GM18502 (cell line): ENCODE data around the gene ENTPD5.
"Not testable (repeated sequence)": the region's sequence is repeated elsewhere in the genome, so short reads cannot be mapped to it uniquely, and the experiment has no call there.

Experiments
- ATAC-seq: cut with Tn5 transposase; IDR thresholded peaks from one replicate; pipeline ENCODE4 v1.9.1; 2021; ENCODE audit warnings: mild to moderate bottlenecking; ENCODE audit not compliant: unreplicated experiment, poor library complexity

Gene ENTPD5

GRCh38 chr14:73945159-73945670, 73.9 kb downstream of the ENTPD5 start:
- ATAC-seq: no peak

DNA sequence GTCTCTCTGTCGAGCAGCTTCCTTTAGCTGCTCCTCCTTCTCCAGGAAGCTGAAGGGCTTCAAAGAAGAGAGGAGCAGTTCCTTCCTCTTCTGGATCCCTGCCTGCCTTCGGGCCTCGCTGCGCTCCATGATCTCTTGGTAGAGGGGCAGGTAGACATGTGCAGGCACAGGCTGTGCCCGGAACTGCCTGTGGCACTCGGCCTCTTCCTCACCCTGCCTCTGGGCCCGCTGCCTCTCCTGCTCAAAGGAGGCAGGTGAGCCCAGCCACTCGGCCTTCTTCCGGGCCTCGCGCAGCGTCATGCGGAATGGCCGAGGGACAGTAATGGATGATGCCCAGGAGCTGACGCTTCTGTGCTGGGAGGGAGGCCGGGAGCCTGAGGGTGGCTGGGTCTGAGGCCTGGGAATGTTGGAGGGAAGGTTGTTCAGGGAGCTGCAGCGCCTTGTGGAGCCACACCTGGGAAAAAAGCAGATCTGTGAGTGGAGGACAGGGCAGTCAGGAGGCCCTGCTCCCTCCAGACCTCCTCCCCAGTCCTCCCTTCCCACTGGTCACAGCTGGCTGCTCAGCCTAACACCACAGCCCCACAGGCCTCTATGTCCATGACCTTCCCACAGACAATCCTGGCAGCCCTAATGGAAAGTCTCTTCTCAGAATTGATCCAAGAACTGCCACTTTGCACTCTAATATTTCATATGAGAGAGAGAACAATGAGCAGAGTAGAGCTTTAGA, 74.5 kb downstream of the ENTPD5 start:
- no peak for ATAC-seq

GRCh38 chr14:73943083-73943482, 76.0 kb downstream of the ENTPD5 start:
- ATAC-seq: no peak

DNA sequence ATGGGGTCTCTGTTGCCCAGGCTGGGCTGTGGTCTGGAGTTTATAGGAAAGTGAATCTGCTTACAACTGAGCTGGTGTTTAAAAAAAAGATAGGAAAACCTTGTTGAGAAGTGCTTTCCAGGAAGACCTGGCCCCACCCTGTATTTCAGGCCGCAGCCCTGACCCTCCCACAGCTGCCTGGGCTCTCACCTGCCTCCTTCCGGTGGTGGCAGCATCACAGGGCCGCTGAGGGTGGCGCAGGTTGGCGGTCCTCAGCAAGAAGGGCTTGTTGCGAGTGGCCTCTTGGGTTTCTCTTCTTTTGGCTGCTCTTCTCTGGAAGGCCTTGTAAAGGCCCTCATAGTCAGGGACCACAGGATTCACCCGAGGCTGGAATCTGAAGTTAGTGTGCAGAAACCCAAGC, 76.9 kb downstream of the ENTPD5 start:
- no peak for ATAC-seq

- no peak for ATAC-seq
Observed at GRCh38 chr14:73937012-73937411, 82.1 kb downstream of the ENTPD5 start.

- no peak for ATAC-seq
Observed at GRCh38 chr14:73936548-73936947, 82.5 kb downstream of the ENTPD5 start.

GRCh38 chr14:73935666-73936065, 83.4 kb downstream of the ENTPD5 start:
- no peak for ATAC-seq

GRCh38 chr14:73924337-73924736, 94.8 kb downstream of the ENTPD5 start:
- ATAC-seq: no peak

DNA sequence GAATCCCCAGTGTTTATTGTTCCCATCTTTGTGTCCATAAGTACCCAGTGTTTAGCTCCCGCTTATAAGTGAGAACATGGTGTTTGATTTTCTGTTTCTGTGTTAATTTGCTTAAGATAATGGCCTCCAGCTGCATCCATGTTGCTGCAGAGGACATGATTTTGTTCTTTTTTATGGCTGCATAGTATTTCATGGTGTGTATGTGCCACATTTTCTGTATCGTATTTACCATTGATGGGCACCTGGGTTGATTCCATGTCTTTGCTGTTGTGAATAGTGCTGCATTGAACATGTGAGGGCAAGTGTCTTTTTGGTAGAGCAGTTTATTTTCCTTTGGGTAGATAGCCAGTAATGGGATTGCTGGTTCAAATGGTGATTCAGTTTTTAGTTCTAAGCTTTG, 99.6 kb downstream of the ENTPD5 start:
- not testable (repeated sequence) for ATAC-seq

DNA sequence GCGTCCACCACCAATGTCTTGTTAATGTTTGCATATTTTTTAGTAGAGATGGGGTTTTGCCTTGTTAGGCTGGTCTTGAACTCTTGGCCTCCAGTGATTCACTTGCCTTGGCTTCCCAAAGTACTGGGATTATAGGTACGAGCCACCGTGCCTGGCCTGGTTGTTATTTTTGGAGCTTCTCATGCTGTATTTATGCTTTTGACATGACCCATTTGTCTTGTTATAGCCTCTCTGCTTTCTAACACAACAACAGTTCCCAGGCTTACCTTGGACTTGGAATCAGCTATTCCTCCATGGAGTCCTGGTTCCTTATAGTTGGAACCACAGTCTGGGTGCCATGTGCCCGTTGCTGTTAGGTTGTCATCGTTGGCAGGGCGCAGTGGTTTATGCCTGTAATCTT, 102.8 kb downstream of the ENTPD5 start:
- ATAC-seq: no peak

DNA sequence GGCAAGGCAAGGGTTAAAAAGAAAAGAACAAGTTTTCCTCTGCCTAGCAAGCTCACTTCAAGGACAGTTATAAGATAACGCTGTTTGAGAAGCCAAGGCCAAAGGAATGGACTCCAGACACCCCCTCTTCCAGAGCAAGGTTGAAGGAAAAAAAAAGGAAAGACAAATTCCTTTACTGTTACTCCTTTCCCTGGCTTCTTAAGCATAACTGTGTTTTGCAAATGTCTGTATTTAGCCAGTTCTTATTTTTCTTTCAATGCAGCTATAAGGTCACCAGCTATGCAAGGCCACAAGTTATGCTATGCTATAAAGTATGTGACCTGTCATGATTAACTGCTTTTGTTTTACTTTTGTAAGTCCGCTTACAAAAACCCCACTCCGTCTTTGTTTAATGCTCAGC, 105.8 kb downstream of the ENTPD5 start:
- ATAC-seq: no peak

- ATAC-seq: no peak
Observed at GRCh38 chr14:73909681-73910080, 109.4 kb downstream of the ENTPD5 start.
